ENCODE results near the gene FCHSD1.

DNA sequence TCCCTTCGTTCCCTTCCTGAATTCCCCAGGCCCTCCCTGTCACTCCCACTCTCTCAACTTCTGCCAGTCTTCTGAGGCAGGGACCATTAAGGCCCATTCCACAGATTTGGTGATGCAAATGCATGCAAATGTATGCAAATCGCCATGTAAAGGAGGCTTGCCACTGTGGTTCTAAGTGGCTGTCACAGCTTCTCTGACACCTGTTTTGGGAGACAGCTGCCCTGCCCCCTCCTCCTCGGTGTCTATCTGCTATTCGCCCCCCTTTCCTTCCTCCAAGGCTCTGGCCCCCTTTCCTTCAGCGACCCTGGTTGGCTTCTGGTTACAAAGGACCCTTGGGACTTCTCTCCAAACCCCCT, 41.3 kb upstream of the FCHSD1 start:
- TF ChIP-seq CREB1 (IDR thresholded peaks at IDR 0.05; ENCODE audit: low read depth) (no peak), FOXM1 (IDR thresholded peaks at IDR 0.05; ENCODE audit: borderline replicate concordance, low read depth) (no peak), CEBPB (IDR thresholded peaks at IDR 0.05) (no peak)
- TF ChIP-seq, protein P1, sequence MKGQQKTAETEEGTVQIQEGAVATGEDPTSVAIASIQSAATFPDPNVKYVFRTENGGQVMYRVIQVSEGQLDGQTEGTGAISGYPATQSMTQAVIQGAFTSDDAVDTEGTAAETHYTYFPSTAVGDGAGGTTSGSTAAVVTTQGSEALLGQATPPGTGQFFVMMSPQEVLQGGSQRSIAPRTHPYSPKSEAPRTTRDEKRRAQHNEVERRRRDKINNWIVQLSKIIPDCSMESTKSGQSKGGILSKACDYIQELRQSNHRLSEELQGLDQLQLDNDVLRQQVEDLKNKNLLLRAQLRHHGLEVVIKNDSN (IDR thresholded peaks at IDR 0.05), result no peak

All from Ishikawa (cell line).